HCT116 (cell line): ENCODE results near the gene GIMD1. TPM values are rescaled to one million over a fixed set of nuclear protein-coding genes. Genes with fewer than 3 reads are reported as not detected.
"Not testable (repeated sequence)": the region's sequence is repeated elsewhere in the genome, so short reads cannot be mapped to it uniquely, and the experiment has no call there.

ENCODE experiments used
- ATAC-seq: fragments of 200-7000 bp; cut with Tn5 transposase; 2 replicates; pipeline ENCODE4 v1.9.1; 2020; ENCODE audit warnings: mild to moderate bottlenecking, moderate library complexity
- BruUV-seq: library from RNA; stranded (reverse); fragments of 400-500 nt; replicated peaks from 2 replicates; lab custom pipeline; 2021; lab: Mats Ljungman, UMichigan
- CTCF ChIA-PET: fragments of 300-600 bp; sonication (Branson Sonifier 250); formaldehyde crosslinking; loops from one replicate; lab custom pipeline; 2021; ENCODE audit warnings: antibody characterized with exemption; lab: Charles Lee
- POLR2A ChIA-PET: fragments of 300-600, 350-600 bp; sonication (Branson Sonifier 250); formaldehyde crosslinking; loops from one replicate; lab custom pipeline; 2021; ENCODE audit warnings: antibody characterized with exemption; lab: Charles Lee
- RAD21 ChIA-PET, 2 experiments: fragments of 300-600 bp; sonication (Branson Sonifier 250); formaldehyde crosslinking; loops; one replicate each; lab custom pipeline; 2023; ENCODE audit warnings: low total read pairs in 2 of 2; ENCODE audit not compliant: uncharacterized antibody in 2 of 2, unreplicated experiment in 2 of 2, low non-redundant PET in 1 of 2; lab: Charles Lee
- DNase-seq: peaks from one replicate; pipeline ENCODE4 v3.0.0-alpha.2; 2010; ENCODE audit warnings: low read depth, low spot score
- H2AFZ ChIP-seq: fragments of 200-600 bp; shearing (Covaris generic), sonication (generic); 2 replicates; pipeline ENCODE4 v1.6.1; 2017; ENCODE audit warnings: low read depth, mixed run types, mixed read lengths, antibody characterized with exemption, low read length; ENCODE audit not compliant: poor library complexity, severe bottlenecking
- H3K27ac ChIP-seq: 2 replicates; pipeline ENCODE4 v1.5.1; 2012; ENCODE audit warnings: low read depth, low read length
- H3K27me3 ChIP-seq: fragments of 200-600 bp; sonication (generic); 2 replicates; pipeline ENCODE4 v1.6.1; 2016; ENCODE audit warnings: mixed run types, low read length, mixed read lengths; ENCODE audit not compliant: insufficient read depth
- H3K36me3 ChIP-seq, 2 experiments: fragments of 200-500 bp in 1 of 2; fragments of 200-600 bp in 1 of 2; sonication (Bioruptor generic) in 1 of 2; sonication (generic) in 1 of 2; 2 replicates each; pipeline versions ENCODE4 v1.5.1 to v1.6.1; 2014 to 2016; ENCODE audit warnings: low read length in 2 of 2, inconsistent platforms in 1 of 2, mixed read lengths in 1 of 2, mixed run types in 1 of 2; ENCODE audit not compliant: insufficient read depth in 2 of 2, control insufficient read depth in 1 of 2
- H3K4me1 ChIP-seq, 2 experiments: fragments of 200-600 bp in 1 of 2; sonication (generic) in 1 of 2; 2 replicates each; pipeline versions ENCODE4 v1.5.1 to v1.6.1; 2012 to 2017; ENCODE audit warnings: low read length in 2 of 2, inconsistent platforms in 1 of 2, mild to moderate bottlenecking in 1 of 2, mixed read lengths in 1 of 2, mixed run types in 1 of 2, moderate library complexity in 1 of 2; ENCODE audit not compliant: insufficient read depth in 2 of 2, control insufficient read depth in 1 of 2
- H3K4me2 ChIP-seq: fragments of 200-600 bp; sonication (generic); 2 replicates; pipeline ENCODE4 v1.6.1; 2017; ENCODE audit warnings: mixed run types, low read length, mixed read lengths
- H3K4me3 ChIP-seq, 2 experiments: fragments of 200-600 bp in 1 of 2; sonication (generic) in 1 of 2; replicated peaks in 1 of 2; 2 replicates each; pipeline ENCODE4 v1.5.1; 2011 to 2016; ENCODE audit warnings: low read length in 2 of 2, control low read depth in 1 of 2, low read depth in 1 of 2, mild to moderate bottlenecking in 1 of 2, mixed read lengths in 1 of 2, mixed run types in 1 of 2
- H3K79me2 ChIP-seq: fragments of 200-600 bp; sonication (generic); 2 replicates; pipeline ENCODE4 v1.6.1; 2017; ENCODE audit warnings: mild to moderate bottlenecking, mixed run types, low read length, moderate library complexity, mixed read lengths; ENCODE audit not compliant: insufficient read depth
- H3K9ac ChIP-seq: fragments of 200-600 bp; sonication (generic); 2 replicates; pipeline ENCODE4 v1.6.1; 2016; ENCODE audit warnings: low read length, mixed read lengths
- H3K9me2 ChIP-seq: fragments of 200-600 bp; sonication (generic), shearing (Covaris generic); 2 replicates; pipeline ENCODE4 v1.6.1; 2017; ENCODE audit warnings: mixed run types, mild to moderate bottlenecking, moderate library complexity; ENCODE audit not compliant: insufficient read depth
- H3K9me3 ChIP-seq, 2 experiments: fragments of 200-500 bp in 1 of 2; fragments of 200-600 bp in 1 of 2; sonication (Bioruptor generic) in 1 of 2; sonication (generic) in 1 of 2; 2 replicates each; pipeline ENCODE4 v1.6.1; 2014 to 2017; ENCODE audit warnings: low read length in 2 of 2, mixed read lengths in 2 of 2, inconsistent platforms in 1 of 2, low read depth in 1 of 2, mild to moderate bottlenecking in 1 of 2, mixed run types in 1 of 2, moderate library complexity in 1 of 2; ENCODE audit not compliant: control insufficient read depth in 1 of 2, insufficient read depth in 1 of 2
- H4K20me1 ChIP-seq: fragments of 200-600 bp; sonication (generic), shearing (Covaris generic); 2 replicates; pipeline ENCODE4 v1.6.1; 2017; ENCODE audit warnings: mixed run types, mild to moderate bottlenecking, moderate library complexity; ENCODE audit not compliant: insufficient read depth
- CBX3 ChIP-seq: IDR thresholded peaks from 2 replicates; pipeline ENCODE4 v1.6.1; 2012; ENCODE audit warnings: low read depth
- CTCF ChIP-seq, 3 experiments: fragments of 200-600 bp in 1 of 3; sonication (generic) in 1 of 3; IDR thresholded peaks in 2 of 3; conservative IDR thresholded peaks in 1 of 3; 2 replicates each; pipeline ENCODE4 v1.5.1; 2012 to 2017; ENCODE audit warnings: low read depth in 2 of 3, low read length in 2 of 3, antibody characterized with exemption in 1 of 3, borderline replicate concordance in 1 of 3, control low read depth in 1 of 3, mild to moderate bottlenecking in 1 of 3, mixed read lengths in 1 of 3, mixed run types in 1 of 3, moderate library complexity in 1 of 3; ENCODE audit not compliant: insufficient read depth in 1 of 3
- EGR1 ChIP-seq: IDR thresholded peaks from 2 replicates; pipeline ENCODE4 v1.6.1; 2012; ENCODE audit warnings: low read depth
- EZH2 ChIP-seq: fragments of 200-600 bp; sonication (generic); IDR thresholded peaks from 2 replicates; pipeline ENCODE4 v1.6.1; 2017; ENCODE audit warnings: antibody characterized with exemption, mixed run types
- JUND ChIP-seq: IDR thresholded peaks from 2 replicates; pipeline ENCODE4 v1.6.1; 2012
- POLR2A ChIP-seq: IDR thresholded peaks from 2 replicates; pipeline ENCODE4 v1.7.0; 2011; ENCODE audit warnings: borderline replicate concordance; ENCODE audit not compliant: insufficient read depth, insufficient read length; ENCODE audit errors: extremely low read depth
- SIN3A ChIP-seq: IDR thresholded peaks from 2 replicates; pipeline ENCODE4 v1.6.1; 2012; ENCODE audit warnings: low read depth
- SRF ChIP-seq: IDR thresholded peaks from 2 replicates; pipeline ENCODE4 v1.6.1; 2012; ENCODE audit warnings: low read depth
- ZBTB33 ChIP-seq: IDR thresholded peaks from 2 replicates; pipeline ENCODE4 v1.6.1; 2011; ENCODE audit warnings: mild to moderate bottlenecking, low read length, moderate library complexity; ENCODE audit not compliant: insufficient replicate concordance; ENCODE audit errors: extremely low read depth
- ZFX ChIP-seq: fragments of 450-650 bp; IDR thresholded peaks from 2 replicates; pipeline ENCODE4 v1.6.1; 2017
- ZNF274 ChIP-seq: fragments of 200-500 bp; sonication (Bioruptor generic); IDR thresholded peaks from 2 replicates; pipeline ENCODE4 v1.6.1; 2014; ENCODE audit warnings: mild to moderate bottlenecking, low read depth, low read length, inconsistent platforms
- intact Hi-C: fragments of 100-400 bp; cut with micrococcal nuclease; formaldehyde crosslinking; loops from 2 replicates; pipeline ENCODE4 v1.10.0; 2022
- total RNA-seq: library from RNA; stranded (reverse); gene quantifications from one replicate; pipeline ENCODE4 v1.2.1, GENCODE V29; 2021; ENCODE audit not compliant: unreplicated experiment

GIMD1 gene
- total RNA-seq, 1 experiment from 2014 or later, result not detected

GRCh38 chr4:106409901-106410889 is 41.6 kb upstream of the GIMD1 start:
- POLR2A ChIA-PET, result no interaction called here
- no peak for DNase-seq

GRCh38 chr4:106408004-106408403 is 39.4 kb upstream of the GIMD1 start:
- CTCF ChIA-PET, H3K9me3 ChIP-seq, H3K9me2 ChIP-seq, RAD21 ChIA-PET, H3K79me2 ChIP-seq, BruUV-seq, POLR2A ChIA-PET, H3K36me3 ChIP-seq, H3K27me3 ChIP-seq, H4K20me1 ChIP-seq, H3K4me1 ChIP-seq, H3K4me3 ChIP-seq, H3K27ac ChIP-seq, H3K4me2 ChIP-seq, DNase-seq, intact Hi-C loops, H3K9ac ChIP-seq, ATAC-seq, H2AFZ ChIP-seq: not testable (repeated sequence)

More at GRCh38 chr4:106409901-106410889, 41.6 kb upstream of the GIMD1 start:
- intact Hi-C loops, result no loop called here
- Histone ChIP-seq H3K9ac (no peak overlapping the region), H2AFZ (no peak overlapping the region), H3K9me3 (no peaks in the 10 kb centered on the region), H3K27ac (no peak overlapping the region), H3K27me3 (no peaks in the 10 kb centered on the region), H3K36me3 (no peaks in the 10 kb centered on the region), H4K20me1 (no peaks in the 10 kb centered on the region), H3K79me2 (no peaks in the 10 kb centered on the region), H3K4me3 (no peak overlapping the region), H3K9me2 (no peaks in the 10 kb centered on the region), H3K4me1 (peaks cover 0 to 6% of the 10 kb centered on the region in 2 experiments; a peak in 1 of 4 replicates), H3K4me2 (no peak overlapping the region)
- BruUV-seq, result no TSS peak
- ATAC-seq, result no peak
- RAD21 ChIA-PET, result no interaction called here
- TF ChIP-seq EGR1, result no peak
- TF ChIP-seq ZBTB33, result no peak
- no peak for TF ChIP-seq EZH2
- TF ChIP-seq ZFX, result no peak
- no peak for TF ChIP-seq CBX3
- TF ChIP-seq SRF, result no peak
- TF ChIP-seq SIN3A, result no peak
- TF ChIP-seq ZNF274, result no peak
- TF ChIP-seq POLR2A, result no peak
- TF ChIP-seq JUND, result no peak
- no peak for TF ChIP-seq CTCF (IDR thresholded peaks at IDR 0.05 in 2 of 3, conservative IDR thresholded peaks at IDR 0.05 in 1 of 3; ENCODE audit: borderline replicate concordance in 1 of 3, insufficient read depth in 1 of 3, low read depth in 2 of 3, low read length in 2 of 3)
- CTCF ChIA-PET, result no interaction called here
